Esophagus squamous epithelium (tissue), 4 donors: ENCODE results near the gene RCAN1.

Experiments used
- CTCF ChIP-seq, 6 experiments: fragments of 450-650 bp in 4 of 6; fragments of 200-600 bp in 2 of 6; sonication (generic) in 2 of 6; IDR thresholded peaks; one replicate each; pipeline ENCODE4 v1.5.1; 2016 to 2019; ENCODE audit warnings: antibody characterized with exemption in 6 of 6, mild to moderate bottlenecking in 4 of 6, moderate library complexity in 4 of 6
- POLR2A ChIP-seq, 4 donors: fragments of 450-650 bp; IDR thresholded peaks; one replicate each; pipeline ENCODE4 v1.6.1; 2017; ENCODE audit warnings: antibody characterized with exemption in 4 of 4, mild to moderate bottlenecking in 4 of 4, moderate library complexity in 3 of 4

GRCh38 chr21:34570313-34570712 lies 44.6 kb downstream of the RCAN1 start:
- TF ChIP-seq CTCF (IDR thresholded peaks at IDR 0.05) = no peak
- no peak for TF ChIP-seq POLR2A (IDR thresholded peaks at IDR 0.05)
